ENCODE results near the gene VPS13D.

DNA sequence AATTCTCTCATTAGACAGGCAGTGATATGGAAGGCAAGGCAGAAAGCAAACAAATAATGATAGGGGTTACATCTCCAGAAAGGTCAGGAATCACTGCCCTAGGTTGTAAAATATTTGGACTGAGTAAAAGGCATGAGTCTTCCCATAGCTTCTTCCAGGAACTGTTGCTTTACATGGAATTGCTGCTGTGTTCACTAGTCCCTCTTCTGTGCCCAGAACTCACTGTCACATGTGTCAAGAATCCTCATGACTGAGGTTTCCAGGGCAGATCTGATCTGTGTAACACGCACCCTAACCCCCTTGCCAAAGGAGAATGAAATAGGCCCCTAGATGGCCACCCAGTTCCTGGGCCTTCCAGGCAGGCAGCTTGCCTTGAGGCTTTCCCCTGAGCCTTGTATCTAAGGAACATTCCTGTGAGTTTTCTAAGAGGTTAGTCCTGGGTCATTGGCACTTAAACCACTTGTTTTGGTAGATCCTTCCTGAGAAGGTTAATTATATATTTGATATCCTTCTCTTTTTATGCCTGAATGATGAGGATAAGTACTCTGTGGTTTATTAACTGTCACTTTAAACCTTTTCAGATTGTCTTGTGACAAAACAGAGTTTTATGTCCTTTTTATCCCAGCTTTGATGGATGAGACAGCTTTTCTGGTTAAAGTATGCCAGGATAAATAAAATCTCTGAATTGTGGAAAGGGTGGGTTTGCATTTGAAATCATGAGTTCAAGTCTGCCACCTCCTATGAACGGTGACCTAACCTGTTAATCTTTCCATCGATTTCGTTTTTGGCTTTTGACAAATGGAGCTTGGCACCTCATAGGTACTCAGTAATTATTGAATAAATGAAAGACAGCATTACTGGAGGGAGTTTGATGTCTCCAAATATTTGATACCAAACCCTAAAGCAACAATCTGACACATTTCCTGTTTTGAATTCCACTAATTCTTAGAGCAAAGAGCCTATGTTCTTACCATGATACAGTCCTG is 224.9 kb downstream of the VPS13D start:
- no peak for TF ChIP-seq MAFK (IDR thresholded peaks at IDR 0.05; ENCODE audit: low read depth, low read length)
- no peak for TF ChIP-seq POLR2A (IDR thresholded peaks at IDR 0.05; ENCODE audit: low read depth, low read length)
- TF ChIP-seq RAD21 (IDR thresholded peaks at IDR 0.05; ENCODE audit: low read length): no peak
- TF ChIP-seq RCOR1 (IDR thresholded peaks at IDR 0.05; ENCODE audit: insufficient replicate concordance, low read length): no peak
- TF ChIP-seq, protein P1, sequence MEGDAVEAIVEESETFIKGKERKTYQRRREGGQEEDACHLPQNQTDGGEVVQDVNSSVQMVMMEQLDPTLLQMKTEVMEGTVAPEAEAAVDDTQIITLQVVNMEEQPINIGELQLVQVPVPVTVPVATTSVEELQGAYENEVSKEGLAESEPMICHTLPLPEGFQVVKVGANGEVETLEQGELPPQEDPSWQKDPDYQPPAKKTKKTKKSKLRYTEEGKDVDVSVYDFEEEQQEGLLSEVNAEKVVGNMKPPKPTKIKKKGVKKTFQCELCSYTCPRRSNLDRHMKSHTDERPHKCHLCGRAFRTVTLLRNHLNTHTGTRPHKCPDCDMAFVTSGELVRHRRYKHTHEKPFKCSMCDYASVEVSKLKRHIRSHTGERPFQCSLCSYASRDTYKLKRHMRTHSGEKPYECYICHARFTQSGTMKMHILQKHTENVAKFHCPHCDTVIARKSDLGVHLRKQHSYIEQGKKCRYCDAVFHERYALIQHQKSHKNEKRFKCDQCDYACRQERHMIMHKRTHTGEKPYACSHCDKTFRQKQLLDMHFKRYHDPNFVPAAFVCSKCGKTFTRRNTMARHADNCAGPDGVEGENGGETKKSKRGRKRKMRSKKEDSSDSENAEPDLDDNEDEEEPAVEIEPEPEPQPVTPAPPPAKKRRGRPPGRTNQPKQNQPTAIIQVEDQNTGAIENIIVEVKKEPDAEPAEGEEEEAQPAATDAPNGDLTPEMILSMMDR (conservative IDR thresholded peaks at IDR 0.05; ENCODE audit: low read depth, low read length): no peak
- TF ChIP-seq SMC3 (IDR thresholded peaks at IDR 0.05; ENCODE audit: low read depth, low read length): no peak
- TF ChIP-seq, protein P2, sequence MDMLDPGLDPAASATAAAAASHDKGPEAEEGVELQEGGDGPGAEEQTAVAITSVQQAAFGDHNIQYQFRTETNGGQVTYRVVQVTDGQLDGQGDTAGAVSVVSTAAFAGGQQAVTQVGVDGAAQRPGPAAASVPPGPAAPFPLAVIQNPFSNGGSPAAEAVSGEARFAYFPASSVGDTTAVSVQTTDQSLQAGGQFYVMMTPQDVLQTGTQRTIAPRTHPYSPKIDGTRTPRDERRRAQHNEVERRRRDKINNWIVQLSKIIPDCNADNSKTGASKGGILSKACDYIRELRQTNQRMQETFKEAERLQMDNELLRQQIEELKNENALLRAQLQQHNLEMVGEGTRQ (IDR thresholded peaks at IDR 0.05; ENCODE audit: low read depth, low read length): no peak
- no peak for TF ChIP-seq CEBPB (IDR thresholded peaks at IDR 0.05; ENCODE audit: low read depth, low read length)
- no peak for TF ChIP-seq NFE2L2 (IDR thresholded peaks at IDR 0.05; ENCODE audit: low read depth, low read length)
- TF ChIP-seq RFX5 (IDR thresholded peaks at IDR 0.05; ENCODE audit: low read depth, low read length): no peak
- no peak for TF ChIP-seq MAZ (IDR thresholded peaks at IDR 0.05; ENCODE audit: borderline replicate concordance, low read depth, low read length)
- TF ChIP-seq BHLHE40 (IDR thresholded peaks at IDR 0.05; ENCODE audit: low read depth, low read length): no peak
- no peak for TF ChIP-seq MXI1 (IDR thresholded peaks at IDR 0.05; ENCODE audit: borderline replicate concordance, low read depth, low read length)
- TF ChIP-seq, protein P3, sequence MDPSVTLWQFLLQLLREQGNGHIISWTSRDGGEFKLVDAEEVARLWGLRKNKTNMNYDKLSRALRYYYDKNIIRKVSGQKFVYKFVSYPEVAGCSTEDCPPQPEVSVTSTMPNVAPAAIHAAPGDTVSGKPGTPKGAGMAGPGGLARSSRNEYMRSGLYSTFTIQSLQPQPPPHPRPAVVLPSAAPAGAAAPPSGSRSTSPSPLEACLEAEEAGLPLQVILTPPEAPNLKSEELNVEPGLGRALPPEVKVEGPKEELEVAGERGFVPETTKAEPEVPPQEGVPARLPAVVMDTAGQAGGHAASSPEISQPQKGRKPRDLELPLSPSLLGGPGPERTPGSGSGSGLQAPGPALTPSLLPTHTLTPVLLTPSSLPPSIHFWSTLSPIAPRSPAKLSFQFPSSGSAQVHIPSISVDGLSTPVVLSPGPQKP (IDR thresholded peaks at IDR 0.05; ENCODE audit: borderline replicate concordance, low read depth, low read length): no peak
